Stimulated activated CD8-positive, alpha-beta memory T cell treated with anti-CD3 and anti-CD28 coated beads, Interleukin-12 subunit alpha, Interleukin-12 subunit beta, amount 100 ng/mL, for 1 hour (primary cell): Measurements from ENCODE around the gene PLIN3.
"Not testable (repeated sequence)": the region's sequence is repeated elsewhere in the genome, so short reads cannot be mapped to it uniquely, and the experiment has no call there.

Experiments
- DNase-seq: peaks from one replicate; pipeline ENCODE4 v3.0.0-alpha.2; 2020; ENCODE audit warnings: low read depth

Gene PLIN3

DNA sequence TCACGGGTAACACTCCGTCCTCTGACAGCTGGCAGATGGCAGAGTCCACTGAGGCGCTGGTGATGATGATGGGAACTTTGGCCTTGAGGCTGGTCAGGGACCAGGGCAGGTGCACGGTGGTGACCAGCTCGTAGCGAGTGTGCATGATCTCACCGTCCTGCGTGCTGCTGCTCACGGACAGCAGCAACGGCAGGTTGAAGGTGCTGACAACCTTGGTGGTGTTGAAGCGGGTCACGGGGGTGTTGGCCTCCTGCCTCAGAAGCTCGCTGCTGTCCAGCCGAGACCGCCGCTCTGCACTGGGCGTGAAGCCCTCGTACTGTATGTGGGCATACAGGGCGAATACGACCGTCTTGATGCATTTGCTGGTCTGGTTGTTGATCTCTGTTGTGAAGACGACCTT lies 23.6 kb upstream of the PLIN3 start:
- no peak for DNase-seq

DNA sequence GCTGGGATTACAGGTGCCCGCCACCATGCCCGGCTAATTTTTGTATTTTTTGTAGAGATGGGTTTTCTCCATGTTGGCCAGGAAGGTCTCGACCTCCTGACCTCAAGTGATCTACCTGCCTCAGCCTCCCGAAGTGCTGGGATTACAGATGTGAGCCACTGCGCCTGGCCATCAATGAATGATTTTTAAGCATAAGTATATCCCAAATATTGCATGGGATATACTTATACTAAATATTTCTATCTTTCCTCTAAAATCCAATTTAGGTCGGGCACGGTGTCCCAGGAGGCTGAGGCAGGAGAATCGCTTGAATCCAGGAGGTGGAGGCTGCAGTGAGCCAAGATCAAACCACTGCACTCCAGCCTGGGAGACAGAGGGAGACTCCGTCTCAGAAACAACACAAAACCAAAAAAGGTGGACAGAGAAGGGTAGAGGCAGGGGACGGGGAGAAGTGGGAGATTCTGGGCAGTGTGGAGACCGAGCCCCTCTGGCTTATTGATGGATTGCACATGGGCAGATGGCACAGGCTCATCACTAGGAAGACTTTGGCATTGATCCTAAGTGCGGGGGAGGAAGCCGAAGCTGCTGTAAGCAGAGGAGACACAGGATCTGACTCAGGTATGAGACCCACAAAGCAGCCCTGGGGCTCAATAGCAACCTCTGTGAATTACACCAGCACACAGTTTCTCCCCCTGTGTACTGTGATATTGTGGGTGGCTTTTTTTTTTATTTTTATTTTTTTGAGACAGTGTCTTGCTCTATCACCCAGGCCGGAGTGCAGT lies 21.8 kb upstream of the PLIN3 start:
- no peak for DNase-seq

DNA sequence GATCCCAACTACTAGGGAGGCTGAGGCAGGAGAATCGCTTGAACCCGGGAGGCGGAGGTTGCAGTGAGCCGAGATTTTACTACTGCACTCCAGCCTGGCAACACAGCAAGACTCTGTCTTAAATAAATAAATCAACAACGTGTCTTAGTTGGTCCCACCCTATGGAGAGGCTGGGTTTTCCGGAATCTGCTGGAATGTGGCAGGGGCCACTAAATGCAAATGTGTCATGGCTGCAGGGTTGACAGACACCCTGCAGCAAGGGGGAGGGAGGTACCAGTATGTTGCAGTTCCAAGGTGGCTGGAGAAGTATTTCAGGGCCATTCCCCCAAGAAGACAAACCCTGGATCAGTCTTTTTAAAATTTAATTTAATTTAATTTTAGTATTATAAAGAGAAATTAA lies 20.3 kb upstream of the PLIN3 start:
- DNase-seq: not testable (repeated sequence)

DNA sequence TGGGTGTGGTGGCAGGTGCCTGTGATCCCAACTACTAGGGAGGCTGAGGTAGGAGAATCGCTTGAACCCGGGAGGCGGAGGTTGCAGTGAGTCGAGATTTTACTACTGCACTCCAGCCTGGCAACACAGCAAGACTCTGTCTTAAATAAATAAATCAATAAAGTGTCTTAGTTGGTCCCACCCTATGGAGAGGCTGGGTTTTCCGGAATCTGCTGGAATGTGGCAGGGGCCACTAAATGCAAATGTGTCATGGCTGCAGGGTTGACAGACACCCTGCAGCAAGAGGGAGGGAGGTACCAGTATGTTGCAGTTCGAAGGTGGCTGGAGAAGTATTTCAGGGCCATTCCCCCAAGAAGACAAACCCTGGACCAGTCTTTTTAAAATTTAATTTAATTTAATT lies 17.5 kb upstream of the PLIN3 start:
- not testable (repeated sequence) for DNase-seq

DNA sequence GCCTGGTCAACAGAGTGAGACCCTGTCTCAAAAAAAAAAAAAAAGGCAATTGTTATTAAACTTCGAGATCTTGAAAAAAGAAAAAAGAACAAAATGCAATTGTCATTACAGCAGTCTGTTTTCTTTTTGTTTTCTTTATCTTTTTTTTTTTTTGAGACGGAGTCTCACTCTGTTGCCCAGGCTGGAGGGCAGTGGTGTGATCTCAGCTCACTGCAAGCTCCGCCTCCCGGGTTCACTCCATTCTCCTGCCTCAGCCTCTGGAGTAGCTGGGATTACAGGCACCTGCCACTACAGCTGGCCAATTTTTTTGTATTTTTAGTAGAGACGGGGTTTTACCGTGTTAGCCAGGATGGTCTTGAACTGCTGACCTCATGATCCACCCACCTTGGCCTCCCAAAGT lies 15.4 kb upstream of the PLIN3 start:
- DNase-seq: not testable (repeated sequence)

DNA sequence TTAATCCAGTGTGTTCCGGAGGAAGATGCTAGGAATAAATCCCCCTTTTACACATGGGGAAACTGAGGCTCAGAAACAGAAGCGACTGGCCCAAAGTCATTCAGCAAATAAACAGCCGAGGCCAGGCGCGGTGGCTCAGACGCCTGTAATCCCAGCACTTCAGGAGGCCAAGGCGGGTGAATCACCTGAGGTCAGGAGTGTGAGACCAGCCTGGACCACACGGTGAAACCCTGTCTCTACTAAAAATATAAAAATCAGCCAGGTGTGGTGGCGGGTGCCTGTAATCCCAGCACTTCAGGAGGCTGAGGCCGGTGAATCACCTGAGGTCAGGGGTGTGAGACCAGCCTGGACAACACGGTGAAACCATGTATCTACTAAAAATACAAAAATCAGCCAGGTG lies 11.6 kb upstream of the PLIN3 start:
- DNase-seq: no peak

DNA sequence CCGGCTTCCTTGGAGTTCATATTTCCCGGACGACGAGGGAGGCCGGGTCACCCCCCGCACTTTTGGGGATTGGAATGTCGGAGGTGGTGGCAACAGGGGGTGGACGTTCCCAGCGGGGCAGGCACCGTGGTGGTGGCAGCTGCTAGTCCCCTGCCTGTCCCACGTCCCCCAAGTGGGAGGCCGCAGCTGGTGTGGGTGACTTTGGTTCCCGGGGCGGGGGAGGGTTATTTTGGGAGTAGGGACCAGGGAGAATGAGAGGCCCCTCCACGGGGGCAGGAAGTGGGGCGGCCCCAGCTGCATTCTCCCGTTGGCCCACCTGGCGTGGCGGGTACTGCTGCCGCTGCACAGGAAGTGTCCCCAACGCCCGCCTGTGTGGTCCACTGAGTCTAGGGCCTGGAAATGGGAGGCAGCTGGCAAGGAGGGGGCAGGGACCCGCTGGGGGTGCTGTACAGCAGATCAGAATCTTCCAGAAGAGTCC lies 11.1 kb upstream of the PLIN3 start:
- no peak for DNase-seq

DNA sequence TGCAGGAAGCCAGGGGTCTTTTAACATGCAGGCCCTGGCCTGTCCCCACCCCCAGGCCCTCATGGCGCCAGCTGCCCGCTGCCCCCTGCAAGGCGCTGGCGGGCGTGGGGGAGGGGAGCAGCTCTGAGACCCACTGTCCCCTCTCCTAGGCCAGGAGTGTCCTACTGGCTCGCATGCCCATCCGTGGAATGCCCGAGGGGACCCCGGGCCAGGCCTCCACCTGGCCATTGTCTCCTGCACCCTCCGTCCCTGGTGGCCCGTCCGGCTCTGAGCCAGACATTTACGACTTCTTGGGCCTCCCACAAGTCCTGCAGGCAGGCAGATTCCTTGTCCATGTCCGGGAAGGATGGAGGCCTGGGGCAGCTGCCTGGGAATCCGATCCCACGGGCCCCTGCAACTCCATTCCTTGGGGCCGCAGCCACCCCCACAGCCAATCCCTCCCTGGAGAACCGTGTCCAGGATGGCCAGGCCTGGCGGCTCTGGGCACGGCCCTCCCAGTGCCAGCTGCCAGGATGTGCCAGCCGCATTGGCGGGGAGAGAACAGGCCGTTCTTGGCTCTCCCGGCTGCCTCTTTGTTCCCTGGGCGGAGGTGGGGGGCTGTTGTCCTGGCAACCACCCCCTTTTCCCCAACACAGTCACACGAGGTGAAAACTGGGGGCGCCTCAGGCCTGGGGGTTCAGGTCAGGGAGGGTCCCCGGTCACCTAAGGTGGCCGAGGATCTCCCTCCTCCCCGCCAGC lies 10.5 kb upstream of the PLIN3 start:
- DNase-seq: no peak

DNA sequence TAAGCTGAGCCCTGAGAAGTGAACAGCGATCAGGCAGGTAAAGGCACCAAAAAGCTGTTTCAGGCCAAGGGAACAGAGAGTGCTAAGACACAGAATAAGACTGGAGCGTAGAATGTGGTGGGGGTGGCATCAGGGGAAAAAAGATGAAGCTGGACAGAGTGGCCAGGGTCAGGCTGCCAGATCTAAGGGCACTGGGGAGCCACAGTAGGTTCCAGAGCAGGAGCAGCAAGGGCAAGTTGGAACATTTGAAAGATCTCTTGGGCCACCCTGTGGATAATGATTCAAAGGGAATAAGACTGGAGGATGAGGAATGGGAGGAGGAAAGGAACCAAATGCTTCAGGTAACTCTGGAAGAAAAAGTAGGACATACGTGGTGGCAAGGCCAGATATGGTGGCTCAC lies 6.5 kb upstream of the PLIN3 start:
- no peak for DNase-seq

- DNase-seq: no peak
Measured at GRCh38 chr19:4871711-4872110, 4.2 kb upstream of the PLIN3 start.

GRCh38 chr19:4870025-4870700 lies 2.7 kb upstream of the PLIN3 start:
- DNase-seq: no peak

- no peak for DNase-seq
Measured at GRCh38 chr19:4868286-4868834, 893 bp upstream of the PLIN3 start.

GRCh38 chr19:4866595-4867424 lies 657 bp downstream of the PLIN3 start:
- DNase-seq: peak; percentile 11

GRCh38 chr19:4861147-4861546 lies 6.3 kb downstream of the PLIN3 start:
- no peak for DNase-seq

- DNase-seq: no peak
Measured at GRCh38 chr19:4859697-4860096, 7.8 kb downstream of the PLIN3 start.

- not testable (repeated sequence) for DNase-seq
Measured at GRCh38 chr19:4856468-4856867, 11.0 kb downstream of the PLIN3 start.

DNA sequence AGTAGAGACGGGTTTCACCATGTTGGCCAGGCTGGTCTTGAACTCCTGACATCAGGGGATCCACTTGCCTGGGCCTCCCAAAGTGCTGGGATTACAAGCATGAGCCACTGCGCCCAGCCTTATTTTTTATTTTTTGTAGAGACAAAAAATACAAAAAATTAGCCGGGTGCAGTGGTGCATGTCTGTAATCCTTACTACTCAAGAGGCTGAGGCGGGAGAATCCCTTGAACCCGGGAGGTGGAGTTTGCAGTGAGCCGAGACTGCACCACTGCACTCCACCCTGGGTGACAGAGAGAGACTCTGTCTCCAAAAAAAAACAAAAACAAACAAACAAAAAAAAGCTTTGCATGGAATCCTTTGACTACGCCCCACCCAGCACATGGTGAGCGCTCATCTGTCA lies 14.0 kb downstream of the PLIN3 start:
- DNase-seq: not testable (repeated sequence)

- DNase-seq: no peak
Measured at GRCh38 chr19:4852484-4852883, 15.0 kb downstream of the PLIN3 start.

GRCh38 chr19:4851551-4852290 lies 15.7 kb downstream of the PLIN3 start:
- peak; percentile 54 for DNase-seq

DNA sequence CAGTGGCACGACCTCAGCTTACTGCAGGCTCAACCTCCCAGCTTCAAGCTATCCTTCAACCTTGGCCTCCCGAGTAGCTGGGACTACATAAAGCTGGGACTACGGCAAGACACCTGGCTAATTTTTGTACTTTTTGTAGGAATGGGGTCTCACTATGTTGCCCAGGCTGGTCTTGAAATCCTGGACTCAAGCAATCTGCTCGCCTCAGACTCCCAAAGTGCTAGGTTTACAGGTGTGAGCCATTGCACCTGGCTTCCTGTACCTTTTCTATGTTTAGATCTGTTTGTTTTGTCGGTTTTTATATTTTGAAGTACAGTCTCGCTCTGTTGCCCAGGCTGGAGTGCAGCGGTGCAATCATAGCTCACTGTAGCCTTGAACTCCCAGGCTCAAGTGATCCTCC lies 18.4 kb downstream of the PLIN3 start:
- no peak for DNase-seq
